GM21447 (cell line): Measurements from ENCODE around the gene KAZN.

Experiments used
- ATAC-seq: cut with Tn5 transposase; IDR thresholded peaks from one replicate; pipeline ENCODE4 v1.9.1; 2021; ENCODE audit not compliant: unreplicated experiment

KAZN gene

DNA sequence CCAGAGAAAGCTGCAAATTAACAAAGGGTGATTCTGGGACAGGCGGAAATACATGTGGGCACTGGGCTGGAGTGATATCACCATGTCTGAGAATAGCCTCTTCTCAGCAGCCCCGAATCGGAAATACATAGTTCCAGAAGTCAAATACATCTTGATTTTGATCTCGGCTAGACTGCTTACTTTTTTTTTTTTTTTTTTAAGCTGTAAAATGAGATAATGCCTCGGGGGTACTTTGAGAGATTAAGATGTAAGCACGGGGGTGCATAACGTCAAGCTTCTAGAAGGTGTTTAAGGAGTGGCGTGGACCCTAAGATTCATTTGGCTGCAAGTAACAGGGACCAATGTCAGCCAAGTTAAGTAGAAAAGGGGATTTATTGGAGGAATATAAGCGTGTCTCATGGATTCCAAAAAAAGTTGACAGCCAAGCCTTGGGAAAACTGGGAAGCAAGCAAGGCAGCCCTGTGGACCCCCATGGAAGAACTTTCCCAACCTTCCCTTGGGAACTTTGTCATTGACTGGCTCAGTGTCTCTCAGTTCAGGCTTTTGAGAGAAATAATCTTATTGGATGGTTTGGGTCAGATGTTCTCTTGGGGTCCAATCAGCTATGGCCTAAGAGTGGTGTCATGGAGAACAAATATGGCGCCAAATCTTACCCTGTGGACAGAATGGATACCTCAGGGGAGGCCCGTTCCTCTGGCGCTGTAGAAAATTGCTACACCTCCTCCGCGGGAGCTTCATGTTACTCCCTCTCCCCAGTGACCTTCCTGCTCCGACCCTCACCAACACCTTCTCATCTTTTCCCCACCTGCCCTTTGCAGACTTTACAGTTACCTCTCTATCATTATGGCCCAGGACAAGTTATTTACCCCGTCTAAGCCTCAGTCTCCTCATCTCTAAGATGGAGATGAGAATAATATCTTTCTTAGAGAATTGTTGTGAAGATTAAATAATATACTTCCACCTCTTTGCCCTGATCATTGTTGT, 186.6 kb downstream of the KAZN start:
- ATAC-seq: no peak

DNA sequence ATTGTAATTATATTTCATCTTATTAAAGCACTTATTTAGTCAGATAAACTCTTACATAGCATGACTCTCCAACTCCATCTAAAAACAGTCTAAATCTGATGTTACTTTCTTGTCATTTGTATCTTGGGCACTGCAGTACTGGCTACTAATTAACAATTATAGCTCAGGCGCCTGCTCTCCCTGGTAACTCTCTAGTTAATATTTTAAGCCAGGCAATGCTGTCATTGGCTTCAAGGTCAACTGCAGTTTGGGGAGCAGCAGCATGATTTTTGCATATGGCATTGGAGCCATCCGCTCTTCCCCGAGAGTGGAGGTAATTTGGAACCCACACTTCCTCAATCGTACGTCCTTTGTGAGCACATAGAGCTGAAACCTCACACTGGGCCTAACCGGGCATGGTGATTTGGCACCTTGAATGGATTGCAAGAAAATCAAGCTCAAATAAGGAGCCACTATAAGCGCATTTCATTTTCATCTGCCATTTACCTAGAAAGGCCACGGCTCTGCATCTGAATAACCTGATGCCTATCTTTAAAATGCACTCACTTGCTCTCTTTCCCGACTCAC, 187.7 kb downstream of the KAZN start:
- no peak for ATAC-seq

DNA sequence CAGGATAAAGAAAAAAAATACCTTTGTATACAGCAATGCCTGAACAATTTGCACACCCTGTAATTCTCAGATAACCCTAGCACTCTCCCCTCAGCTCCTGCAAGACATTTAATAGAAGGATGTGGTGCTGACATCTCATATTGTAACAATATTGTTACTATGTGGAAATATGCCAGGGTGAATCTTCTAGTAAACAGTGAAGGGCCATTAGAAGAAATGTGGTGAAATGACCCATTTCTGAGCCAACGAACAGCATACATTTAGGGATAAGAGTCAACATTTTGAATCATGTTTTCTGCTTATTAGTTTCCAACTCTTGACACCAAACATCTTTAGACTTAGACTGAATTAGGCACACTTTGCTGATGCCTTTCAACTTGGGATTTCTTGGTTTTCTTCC, 188.2 kb downstream of the KAZN start:
- no peak for ATAC-seq

DNA sequence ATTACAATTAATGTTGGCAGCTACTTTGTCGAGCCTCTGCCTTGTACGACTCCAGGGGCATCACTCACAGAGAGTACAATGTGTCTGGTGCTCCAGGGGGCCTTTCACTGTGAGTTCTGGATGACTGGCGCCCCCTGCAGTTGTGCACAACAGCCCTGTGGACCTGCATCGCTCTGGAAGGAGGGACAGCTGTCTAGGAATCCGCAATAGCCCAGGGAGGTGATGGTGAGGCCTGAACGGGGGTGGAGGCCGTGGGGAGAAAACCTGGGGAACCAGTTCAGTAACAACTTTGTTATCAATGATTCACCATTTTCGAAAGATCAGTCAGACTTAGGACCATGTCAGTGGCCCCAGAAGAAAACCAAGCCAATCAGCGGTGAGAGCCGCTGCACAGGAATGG, 189.1 kb downstream of the KAZN start:
- ATAC-seq: no peak

DNA sequence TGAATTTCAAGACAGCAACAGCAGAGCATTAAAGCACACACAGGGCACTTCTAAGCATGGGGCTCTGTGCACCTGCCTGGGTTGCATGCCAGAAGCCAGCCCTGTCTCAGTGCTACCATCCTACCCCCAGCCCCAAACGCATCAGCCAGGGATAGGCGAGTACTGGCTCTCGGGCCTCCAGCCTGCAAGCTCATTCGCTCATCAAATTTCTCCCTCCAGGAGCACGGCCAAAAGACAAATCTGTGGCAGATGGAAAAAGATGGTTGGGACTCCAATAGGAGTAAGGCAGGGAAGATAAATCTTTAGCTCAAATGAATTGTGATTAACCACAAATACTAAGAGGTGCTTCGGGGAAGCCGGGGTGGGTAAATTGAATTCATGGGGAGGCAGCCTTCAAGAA, 189.6 kb downstream of the KAZN start:
- ATAC-seq: no peak

DNA sequence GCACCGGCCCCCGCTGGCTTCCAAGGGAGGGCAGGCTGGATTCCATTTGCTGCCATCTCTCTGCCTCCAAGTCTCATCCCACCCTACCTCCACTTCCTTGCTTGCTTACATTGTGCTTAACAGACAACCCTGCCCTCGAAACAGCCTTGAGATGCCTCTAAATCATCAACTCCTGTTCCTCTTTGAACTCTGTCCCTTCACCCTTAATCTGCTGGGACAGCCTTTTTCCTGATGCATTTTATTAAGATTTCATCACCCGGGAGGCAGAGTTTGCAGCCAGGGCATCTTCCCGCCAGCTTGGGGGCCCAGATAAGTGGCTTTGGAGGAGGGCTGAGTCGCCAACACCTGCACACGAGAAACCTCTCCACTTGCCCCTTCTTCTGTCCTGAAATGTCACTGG, 192.5 kb downstream of the KAZN start:
- no peak for ATAC-seq

DNA sequence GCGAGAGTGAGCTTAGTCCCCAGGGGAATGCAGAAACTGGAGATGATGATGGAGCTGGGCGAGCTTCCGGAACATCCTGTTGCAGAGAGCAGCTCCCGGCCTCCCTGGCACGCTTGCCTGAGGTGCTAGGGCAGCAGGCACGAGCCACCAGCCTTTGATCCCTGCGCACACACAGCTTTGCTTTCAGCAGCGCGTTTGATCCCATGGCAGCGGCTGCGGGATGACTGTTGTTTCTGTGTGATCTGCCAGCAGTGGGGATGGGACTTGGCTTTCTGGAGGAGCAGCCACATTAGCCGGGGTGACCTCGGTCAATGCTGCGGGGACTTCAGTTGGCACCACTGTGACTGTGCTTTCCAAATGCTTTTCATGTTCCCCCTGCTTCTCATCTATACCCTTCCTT, 193.2 kb downstream of the KAZN start:
- no peak for ATAC-seq

DNA sequence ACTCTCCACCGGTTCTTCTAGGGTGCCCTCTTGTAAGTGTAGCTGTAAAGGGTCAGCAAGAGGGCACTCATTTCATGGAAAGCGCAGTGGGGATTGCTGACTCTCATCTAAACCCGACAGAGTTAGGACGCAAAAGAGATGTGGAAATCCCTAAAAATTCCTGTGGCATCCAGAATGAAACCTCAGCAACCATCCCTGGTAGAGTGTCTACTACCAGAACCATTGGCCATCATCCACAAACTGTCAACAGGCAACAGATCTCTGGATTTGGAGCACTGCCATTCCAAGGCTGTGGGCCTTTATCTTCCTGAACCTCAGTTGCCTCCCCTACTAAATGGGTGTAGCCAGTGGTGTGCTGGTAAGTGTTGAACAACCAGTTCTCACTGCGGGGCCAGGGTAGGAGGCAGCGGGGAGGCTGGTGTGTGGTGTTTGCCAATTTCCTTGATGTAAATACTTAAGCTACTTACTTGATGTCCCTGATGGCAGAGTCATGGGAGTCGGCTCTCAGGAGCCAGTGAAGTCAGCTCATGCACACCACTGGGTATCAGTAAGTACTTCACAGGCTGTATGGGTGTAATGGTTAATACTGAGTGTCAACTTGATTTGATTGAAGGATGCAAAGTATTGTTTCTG, 195.8 kb downstream of the KAZN start:
- no peak for ATAC-seq

DNA sequence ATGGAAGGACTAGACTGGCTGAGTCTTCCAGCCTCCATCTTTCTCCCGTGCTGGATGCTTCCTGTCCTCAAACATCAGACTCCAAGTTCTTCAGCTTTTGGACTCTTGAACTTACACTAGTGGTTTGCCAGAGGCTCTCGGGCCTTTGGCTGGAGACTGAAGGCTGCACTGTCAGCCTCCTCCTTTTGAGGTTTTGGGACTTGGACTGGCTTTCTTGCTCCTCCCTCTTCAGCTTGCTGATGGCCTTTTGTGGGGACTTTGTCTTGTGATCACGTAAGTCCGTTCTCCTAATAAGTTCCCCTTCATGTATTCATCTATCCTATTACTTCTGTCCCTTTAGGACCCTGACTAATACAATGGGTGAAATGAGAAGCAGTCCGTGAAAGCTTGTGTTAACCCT, 196.4 kb downstream of the KAZN start:
- ATAC-seq: no peak

DNA sequence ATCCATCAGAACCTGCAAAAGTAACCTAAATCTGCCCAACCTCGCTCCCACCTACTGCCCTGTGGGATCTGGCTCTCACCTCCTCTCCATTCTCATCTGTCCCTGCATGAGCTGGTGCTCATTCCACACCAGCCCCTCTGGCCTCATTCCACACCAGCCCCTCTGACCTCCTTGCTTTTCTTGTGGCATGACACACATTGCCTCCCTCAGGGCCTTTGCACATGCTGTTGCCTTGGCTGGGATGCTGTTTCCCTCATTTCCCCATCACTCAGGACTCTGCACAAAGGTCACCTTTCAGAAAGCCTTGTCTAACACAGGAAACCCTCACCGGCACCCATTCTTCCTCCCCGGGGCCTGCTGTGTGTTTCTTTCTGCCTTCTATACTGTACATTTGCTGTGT, 197.1 kb downstream of the KAZN start:
- no peak for ATAC-seq

DNA sequence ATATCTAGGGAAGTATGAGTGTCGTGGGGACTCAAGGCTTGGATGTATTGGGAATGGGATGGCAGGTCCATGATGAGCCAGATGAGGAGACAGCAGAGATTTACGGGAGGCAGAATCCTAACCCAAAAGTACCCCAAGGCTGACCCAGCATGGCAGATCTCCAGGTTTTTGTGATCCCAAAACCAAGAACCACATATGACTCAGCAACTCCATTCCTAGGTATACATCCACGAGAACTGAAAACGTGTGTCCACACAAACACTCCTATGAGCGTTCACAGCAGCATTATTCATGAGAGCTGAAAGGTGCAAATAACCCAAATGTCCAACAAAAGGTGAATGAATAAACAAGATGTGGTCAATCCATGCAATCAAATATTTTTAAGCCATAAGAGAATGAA, 201.5 kb downstream of the KAZN start:
- ATAC-seq: no peak

DNA sequence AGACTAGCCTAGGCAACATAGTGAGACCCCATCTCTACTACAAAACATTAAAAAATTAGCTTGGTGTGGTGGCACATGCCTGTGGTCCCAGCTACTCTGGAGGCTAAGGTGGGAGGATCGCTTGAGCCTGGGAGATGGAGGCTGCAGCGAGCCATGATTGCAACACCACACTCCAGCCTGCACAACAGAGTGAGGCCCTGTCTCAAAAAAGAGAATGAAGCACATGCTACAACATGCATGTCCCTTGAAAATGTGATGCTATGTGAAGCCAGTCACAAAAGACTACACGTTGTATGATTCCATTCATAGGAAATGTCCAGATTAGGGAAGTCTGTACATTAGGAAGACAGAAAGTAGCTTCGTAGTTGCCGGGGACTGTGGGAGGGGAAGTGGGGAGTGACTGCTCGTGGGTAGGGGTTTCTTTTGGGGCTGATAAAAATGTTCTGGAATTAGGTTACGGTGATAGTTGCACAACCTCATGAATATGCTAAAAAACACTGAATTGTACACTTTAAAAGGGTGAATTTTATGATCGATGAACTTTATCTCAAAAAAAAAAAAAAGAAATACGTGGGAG, 202.1 kb downstream of the KAZN start:
- ATAC-seq: no peak

DNA sequence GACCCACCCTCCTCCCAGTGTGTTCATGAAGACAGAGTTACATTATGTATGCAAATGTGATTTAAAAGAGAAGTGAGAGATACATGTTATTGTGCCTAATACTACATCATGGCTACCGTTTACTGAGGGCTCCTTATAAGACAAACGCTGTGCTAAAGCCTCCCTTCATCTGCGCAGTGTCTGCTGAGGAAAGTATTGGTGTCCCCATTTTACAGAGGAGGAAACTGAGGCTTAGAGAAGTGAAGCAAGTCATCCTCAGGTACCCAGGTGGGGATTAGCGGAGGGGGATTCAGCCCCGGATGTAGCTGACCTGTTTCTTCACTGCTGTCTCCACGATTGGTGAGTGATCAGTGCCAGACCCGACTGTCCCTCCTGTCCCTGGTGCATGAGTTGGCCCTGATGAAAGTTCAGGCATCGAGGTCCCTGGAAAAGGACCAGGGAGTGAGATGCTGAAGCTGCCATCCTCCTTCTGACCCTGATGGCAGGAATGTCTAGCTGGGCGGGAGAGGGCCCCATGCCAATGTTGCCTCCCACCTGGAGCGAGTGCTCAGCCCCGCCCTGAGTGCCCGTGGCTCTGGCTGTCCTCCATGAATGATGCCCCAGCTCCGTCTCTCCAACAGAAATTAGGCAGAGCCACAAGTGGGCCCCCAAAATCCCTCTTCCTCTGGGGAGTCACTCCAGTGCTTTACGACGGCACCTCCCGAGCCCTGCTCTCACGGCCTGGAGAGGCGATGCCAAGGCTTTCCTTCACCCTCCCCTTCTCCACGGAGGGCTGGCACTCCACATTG, 204.7 kb downstream of the KAZN start:
- no peak for ATAC-seq

DNA sequence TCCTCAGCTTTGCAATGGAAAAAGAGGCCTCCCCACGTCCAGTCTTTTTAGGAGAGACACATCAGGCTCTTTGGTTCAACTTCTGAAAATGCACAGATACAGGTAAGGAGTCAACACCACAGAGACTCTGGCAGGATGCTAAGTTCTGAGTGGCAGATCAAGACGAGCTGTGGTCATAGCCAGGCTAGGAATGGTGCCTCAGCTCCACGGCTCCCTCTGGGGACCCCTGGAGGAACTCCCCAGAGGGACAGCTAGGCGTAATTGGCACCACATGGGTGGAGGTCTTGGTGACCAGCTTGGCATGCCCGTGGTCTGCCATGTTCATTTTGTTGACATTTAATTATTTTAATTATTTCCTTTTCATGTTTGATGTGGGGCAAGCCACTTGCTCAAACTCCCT, 206.1 kb downstream of the KAZN start:
- ATAC-seq: no peak

DNA sequence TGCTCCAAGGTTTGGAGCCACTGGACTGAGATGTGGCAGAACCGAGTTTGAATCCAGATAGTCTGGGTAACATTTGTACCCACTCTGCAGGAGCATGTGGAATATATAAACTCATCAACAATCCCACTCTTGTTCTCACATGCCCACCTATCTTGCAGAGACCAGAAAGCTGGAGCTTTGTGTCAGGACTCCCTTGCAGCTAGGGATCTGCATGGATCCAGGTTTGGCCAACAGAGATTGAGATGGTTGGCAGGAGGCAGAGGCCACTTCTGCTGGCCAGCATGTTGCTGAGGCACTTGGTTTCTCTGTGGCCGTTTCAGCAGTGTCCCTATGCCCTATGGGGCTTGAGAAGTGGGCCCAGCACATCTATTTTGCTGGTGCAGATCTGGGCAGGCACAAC, 208.3 kb downstream of the KAZN start:
- no peak for ATAC-seq

DNA sequence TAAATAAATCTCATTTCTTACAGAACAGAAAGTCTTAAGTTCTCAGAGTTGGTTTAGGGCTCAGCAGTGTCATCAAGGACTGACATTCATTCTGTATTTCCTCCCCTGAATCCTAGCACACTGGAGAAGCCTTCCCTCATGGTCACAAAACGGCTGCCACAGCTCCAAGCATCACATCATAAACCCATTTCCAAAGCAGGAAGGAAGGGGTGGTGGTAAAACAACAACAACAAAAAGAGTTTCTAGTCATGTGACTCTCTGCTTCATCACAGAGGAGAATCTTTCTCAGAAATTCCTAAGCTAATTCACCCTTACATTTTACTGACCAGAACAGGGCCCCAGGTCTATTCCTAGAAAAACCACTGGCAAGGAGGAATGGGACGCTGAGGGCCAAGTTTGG, 210.3 kb downstream of the KAZN start:
- no peak for ATAC-seq

DNA sequence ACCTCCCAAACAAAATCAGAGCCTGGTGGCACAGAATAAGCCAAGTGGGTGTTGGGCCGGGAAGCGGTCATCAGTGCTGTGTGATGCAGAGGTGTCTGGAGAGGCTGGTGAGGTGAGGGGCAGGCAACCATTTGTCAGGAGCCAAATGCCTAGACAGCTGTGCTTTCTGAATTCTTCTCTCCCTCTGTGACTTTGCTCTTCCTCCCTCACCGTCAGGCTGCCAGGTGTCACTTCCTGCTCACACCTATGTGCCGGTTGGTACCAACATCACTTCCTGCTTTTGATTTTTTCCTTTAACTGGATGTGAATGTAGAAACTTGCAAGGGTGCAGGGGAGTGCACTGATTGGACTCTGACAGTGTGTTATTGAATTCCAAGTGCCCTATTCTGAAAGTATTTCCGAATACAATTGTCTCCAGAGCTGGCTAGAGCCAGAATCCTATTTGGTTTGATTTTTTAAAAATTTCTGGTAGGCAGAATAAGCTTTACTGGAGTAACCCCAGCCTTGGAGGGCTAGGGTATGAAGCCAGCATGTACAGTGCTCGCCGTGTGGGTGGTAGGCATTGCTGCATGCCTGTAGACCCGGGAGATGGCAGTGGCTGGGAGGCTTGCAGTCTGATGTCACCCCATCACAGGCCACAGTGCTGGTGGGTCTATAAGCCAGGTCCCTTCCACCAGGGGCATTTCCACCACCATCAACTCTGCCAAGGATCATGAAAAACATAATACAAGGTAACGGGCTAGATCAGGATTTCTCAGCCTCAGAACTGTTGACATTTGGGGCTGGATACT, 210.9 kb downstream of the KAZN start:
- ATAC-seq: no peak

DNA sequence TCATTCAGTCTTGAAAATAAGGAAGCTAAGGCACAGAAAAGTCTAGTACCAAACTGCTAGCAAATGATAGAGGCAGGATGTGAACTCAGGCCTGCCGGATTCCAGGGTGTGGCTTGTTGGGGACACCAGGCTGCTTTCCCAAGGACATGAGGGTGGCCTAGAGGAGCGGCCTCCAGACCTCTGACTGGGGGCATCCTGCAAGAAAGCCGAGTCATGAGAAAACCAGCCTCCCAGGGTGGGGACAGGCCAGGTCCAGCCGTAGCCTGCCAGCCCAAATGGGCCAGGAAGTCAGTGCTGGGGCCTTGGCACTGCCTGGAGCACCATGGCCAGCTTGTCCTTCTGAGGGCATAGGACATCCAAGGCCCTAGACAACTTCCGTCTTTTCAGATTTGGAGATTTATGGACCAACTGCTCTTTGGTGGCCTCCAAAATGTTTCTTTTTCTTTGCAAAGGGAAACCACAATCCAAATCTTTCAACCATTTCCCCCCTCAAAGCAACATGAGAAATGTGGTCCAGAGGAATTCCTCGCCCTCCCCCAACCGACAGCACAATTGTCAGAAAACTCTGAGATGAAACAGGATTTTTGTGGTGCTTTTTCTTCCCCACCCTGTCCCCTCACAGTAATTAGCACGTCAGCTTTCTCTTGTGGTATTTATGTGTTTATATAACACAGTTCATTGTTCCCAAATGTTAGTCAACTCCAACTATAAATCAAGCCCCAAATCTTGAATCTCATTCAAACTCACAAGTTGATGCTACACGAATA, 212.3 kb downstream of the KAZN start:
- no peak for ATAC-seq

DNA sequence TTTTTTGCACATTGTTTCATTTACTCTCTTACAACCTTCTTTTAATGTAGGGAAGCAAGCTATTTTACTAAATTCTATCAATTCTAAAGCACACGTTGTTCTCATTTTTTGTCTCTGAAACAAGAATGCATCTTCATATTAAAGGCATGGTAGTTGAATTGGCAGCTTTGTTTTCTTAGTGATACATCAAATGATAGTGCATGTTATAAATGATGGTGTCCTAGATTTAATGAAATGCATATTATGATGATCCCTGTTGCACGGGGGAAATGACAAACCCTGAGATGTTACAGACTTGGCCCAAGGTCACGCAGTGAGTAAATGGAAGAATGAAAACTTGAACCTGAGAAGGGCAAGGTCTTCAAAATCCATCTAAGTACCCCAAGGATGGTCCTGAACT, 213.1 kb downstream of the KAZN start:
- no peak for ATAC-seq

DNA sequence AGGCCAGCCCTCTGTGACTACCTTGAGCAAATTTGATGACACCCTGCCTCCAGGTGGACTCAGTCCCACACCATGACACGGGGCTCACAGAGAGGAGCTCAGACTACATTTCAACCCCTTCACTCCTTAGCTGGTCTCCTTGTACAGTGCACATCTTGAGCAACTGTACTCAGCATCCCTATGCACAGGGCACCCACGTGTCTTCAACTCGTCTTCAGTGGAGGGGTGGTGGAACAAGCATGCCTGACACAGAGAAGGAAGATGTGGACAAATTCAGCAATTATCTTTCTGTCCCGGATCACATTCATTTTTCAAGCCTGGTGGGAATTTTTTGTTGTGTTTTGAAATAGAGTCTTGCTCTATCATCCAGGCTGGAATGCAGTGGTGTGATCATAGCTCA, 213.7 kb downstream of the KAZN start:
- no peak for ATAC-seq
